ENCODE data around the gene DNAJC16.

Gene DNAJC16

DNA sequence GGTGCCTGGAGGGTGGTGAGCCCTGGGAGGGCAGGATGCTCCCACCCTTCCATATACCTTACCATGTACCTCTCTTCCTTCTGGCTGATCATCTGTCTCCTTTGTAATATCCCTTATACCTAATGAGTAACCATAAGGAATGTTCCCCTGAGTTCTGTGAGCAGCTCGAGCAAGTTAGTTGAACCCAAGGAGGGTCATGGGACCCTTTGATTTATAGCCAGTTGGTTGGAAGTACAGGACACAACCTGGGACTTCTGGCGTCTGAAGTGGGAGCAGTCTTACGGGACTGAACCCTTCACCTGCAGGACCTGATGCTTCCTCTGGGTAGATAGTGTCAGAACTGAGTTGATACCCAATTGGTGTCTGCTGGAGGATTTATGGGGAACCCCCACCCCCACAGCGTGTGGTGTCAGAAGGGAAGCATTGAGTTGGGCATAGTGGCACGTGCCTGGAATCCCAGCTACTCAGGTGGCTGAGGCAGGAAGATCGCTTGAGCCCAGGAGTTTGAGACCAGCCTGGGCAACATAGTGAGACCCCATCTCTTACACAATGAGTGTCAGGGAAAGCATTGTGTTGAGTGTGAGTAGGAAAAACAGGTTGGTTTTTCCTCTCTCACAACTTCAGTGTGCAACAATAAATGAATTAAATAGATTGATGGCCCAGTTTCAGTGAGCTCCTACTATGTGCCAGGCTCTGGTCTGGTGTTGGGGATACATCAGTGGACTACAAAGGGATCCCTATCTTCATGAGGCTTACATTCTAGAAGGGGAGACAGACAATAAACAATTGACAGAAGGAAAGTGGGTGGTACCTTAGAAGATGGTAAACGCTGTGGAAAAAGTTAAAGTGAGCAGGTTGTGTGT, 16.0 kb downstream of the DNAJC16 start:
- H3K9me3 ChIP-seq (ENCODE audit: control insufficient read depth in 2 of 2, low read length in 2 of 2), result no peaks in the 10 kb centered on the region
- no peaks in the 10 kb centered on the region for H3K4me1 ChIP-seq (ENCODE audit: control insufficient read depth, insufficient read depth, low read length)
- H3K27me3 ChIP-seq (ENCODE audit: control insufficient read depth in 1 of 2, insufficient read depth in 2 of 2, low read length in 2 of 2), result no peaks in the 10 kb centered on the region
- no peak overlapping the region for H3K27ac ChIP-seq (ENCODE audit: low read length)
- peaks cover 25 to 53% of the 10 kb centered on the region in 2 donors for H3K36me3 ChIP-seq (ENCODE audit: control insufficient read depth in 2 of 2, insufficient read depth in 2 of 2, low read length in 2 of 2)
- H3K4me3 ChIP-seq (ENCODE audit: low read length in 2 of 2), result no peak overlapping the region
- H3K9ac ChIP-seq (ENCODE audit: low read length in 2 of 2), result no peak overlapping the region

DNA sequence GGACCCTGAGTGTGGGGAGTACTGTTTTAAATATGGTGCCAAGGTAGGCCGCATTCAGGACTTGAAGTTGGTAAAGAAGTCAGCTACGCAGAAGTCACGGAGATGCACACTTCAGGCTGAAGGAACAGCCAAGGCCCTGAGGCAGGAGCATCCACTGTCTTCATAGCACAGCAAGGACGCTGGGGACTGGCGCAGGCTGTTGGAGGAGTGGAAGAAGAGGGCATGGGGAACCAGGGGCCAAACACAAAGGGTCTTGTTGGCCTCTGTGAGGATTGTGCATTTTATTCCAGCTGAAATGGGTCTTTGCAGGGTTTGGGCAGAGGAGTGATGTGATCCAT, 16.6 kb downstream of the DNAJC16 start:
- H3K4me3 ChIP-seq (ENCODE audit: low read length in 2 of 2), result no peak overlapping the region
- no peaks in the 10 kb centered on the region for H3K27me3 ChIP-seq (ENCODE audit: control insufficient read depth in 1 of 2, insufficient read depth in 2 of 2, low read length in 2 of 2)
- no peaks in the 10 kb centered on the region for H3K4me1 ChIP-seq (ENCODE audit: control insufficient read depth, insufficient read depth, low read length)
- H3K36me3 ChIP-seq (ENCODE audit: control insufficient read depth in 2 of 2, insufficient read depth in 2 of 2, low read length in 2 of 2), result peaks cover 27 to 56% of the 10 kb centered on the region in 2 donors
- H3K27ac ChIP-seq (ENCODE audit: low read length), result no peak overlapping the region
- no peak overlapping the region for H3K9ac ChIP-seq (ENCODE audit: low read length in 2 of 2)
- H3K9me3 ChIP-seq (ENCODE audit: control insufficient read depth in 2 of 2, low read length in 2 of 2), result no peaks in the 10 kb centered on the region

DNA sequence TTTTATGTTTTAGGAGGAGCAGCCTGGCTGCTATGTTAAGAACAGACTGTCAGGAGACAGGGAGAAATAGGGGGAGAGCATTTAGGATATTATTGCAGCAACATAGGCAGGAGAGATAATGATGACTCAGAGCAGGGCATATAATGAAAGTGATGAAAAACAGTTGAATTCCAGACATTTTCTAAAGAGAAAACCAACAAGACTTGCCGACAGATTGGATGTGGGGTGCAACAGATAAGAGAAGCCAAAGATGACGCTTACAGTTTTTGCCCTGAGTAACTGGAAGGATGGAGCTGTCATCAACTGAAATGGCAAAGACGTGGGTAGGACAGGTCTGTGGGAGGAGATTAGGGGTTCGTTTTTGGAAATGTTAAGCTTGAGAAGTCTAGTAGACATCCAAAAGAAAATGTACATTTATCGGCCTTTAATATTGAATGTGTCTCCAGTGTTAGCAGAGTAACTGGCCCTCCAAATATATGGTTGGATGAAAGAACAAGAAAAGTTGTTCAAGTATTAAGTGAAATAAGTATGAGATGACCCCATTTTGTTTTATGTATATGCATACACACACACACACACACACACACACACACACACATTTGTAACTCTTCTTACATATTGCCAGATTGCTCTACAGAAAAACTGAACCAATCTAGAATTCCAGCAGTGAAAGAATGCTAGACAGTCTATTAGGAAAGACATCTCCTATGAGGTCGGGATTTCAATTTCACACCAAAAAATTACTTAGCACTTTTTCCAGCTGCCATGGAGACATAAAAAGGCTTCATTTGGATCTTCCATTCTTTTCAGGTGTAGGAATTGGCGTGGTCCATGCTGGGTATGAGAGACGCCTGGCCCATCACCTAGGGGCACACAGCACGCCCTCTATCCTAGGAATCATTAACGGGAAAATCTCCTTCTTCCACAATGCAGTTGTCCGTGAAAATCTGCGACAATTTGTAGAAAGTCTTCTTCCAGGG, 17.2 kb downstream of the DNAJC16 start:
- Histone ChIP-seq H3K27ac (ENCODE audit: low read length) (no peak overlapping the region), H3K4me1 (ENCODE audit: control insufficient read depth, insufficient read depth, low read length) (no peaks in the 10 kb centered on the region), H3K9me3 (ENCODE audit: control insufficient read depth in 2 of 2, low read length in 2 of 2) (no peaks in the 10 kb centered on the region), H3K36me3 (ENCODE audit: control insufficient read depth in 2 of 2, insufficient read depth in 2 of 2, low read length in 2 of 2) (peaks cover 28 to 54% of the 10 kb centered on the region in 2 donors), H3K4me3 (ENCODE audit: low read length in 2 of 2) (no peak overlapping the region), H3K27me3 (ENCODE audit: control insufficient read depth in 1 of 2, insufficient read depth in 2 of 2, low read length in 2 of 2) (no peaks in the 10 kb centered on the region), H3K9ac (ENCODE audit: low read length in 2 of 2) (no peak overlapping the region)

DNA sequence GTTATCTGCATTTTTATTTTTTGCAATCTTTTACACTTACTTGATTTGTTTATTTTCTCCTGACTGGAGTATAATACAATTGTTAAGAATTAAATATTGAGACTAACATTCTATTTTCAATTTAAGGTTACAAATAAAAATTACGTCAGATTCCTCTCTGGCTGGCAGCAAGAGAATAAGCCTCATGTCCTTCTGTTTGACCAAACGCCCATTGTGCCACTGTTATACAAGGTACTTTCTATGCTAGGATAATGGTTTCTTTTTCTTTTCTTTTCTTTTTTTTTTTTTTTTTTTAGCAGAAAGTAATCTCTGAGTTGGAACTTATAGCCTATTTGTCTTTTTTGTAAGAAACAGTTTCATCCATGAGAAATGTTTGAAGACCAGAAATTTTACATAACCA, 20.0 kb downstream of the DNAJC16 start:
- H3K36me3 ChIP-seq (ENCODE audit: control insufficient read depth in 2 of 2, insufficient read depth in 2 of 2, low read length in 2 of 2), result peaks cover 18 to 48% of the 10 kb centered on the region in 2 donors
- H3K4me1 ChIP-seq (ENCODE audit: control insufficient read depth, insufficient read depth, low read length), result no peaks in the 10 kb centered on the region
- no peak overlapping the region for H3K4me3 ChIP-seq (ENCODE audit: low read length in 2 of 2)
- H3K27ac ChIP-seq (ENCODE audit: low read length), result no peak overlapping the region
- H3K9me3 ChIP-seq (ENCODE audit: control insufficient read depth in 2 of 2, low read length in 2 of 2), result no peaks in the 10 kb centered on the region
- H3K9ac ChIP-seq (ENCODE audit: low read length in 2 of 2), result no peak overlapping the region
- no peaks in the 10 kb centered on the region for H3K27me3 ChIP-seq (ENCODE audit: control insufficient read depth in 1 of 2, insufficient read depth in 2 of 2, low read length in 2 of 2)

DNA sequence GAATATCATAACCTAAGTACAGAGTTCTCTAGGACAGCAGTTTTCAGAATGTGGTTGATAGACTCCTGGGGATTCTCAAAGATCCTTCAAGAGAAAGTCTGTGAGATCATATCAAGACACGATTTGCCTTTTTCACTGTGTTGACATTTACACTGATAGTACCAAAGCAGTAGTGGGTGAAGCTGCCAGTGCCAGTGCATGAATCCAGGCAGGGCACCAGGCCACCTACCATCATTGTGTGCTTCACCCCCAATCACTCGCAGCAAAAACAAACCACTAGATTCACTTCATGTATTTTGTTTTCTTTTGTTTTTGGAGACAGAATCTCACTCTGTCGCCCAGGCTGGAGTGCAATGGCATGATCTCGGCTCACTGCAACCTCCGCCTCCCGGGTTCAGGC, 23.9 kb downstream of the DNAJC16 start:
- H3K36me3 ChIP-seq (ENCODE audit: control insufficient read depth in 2 of 2, insufficient read depth in 2 of 2, low read length in 2 of 2), result peaks cover 12 to 24% of the 10 kb centered on the region in 2 donors
- no peak overlapping the region for H3K27ac ChIP-seq (ENCODE audit: low read length)
- no peak overlapping the region for H3K4me3 ChIP-seq (ENCODE audit: low read length in 2 of 2)

DNA sequence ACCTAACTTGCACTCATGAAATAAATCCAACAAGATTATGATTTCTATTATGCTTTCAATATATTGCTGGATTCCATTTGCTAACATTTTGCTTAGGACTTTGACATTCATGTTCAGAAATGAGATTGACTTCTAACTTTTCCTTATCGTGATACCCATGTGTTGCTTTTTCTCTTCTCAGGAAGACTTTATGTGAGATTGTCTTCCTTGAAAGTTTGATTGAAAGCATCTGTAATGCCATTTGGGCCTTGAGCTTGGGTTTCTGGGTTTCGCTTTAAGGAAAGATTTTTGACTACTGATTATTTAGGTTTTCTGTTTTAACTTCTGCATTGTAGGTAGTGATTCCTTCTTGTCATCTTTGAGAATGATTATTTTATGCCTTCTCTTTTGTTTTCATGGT, 30.4 kb downstream of the DNAJC16 start:
- Histone ChIP-seq H3K27me3 (ENCODE audit: control insufficient read depth in 1 of 2, insufficient read depth in 2 of 2, low read length in 2 of 2) (no peaks in the 10 kb centered on the region), H3K9ac (ENCODE audit: low read length in 2 of 2) (no peak overlapping the region), H3K4me1 (ENCODE audit: control insufficient read depth, insufficient read depth, low read length) (no peaks in the 10 kb centered on the region), H3K9me3 (ENCODE audit: control insufficient read depth in 2 of 2, low read length in 2 of 2) (no peaks in the 10 kb centered on the region), H3K4me3 (ENCODE audit: low read length in 2 of 2) (no peak overlapping the region), H3K36me3 (ENCODE audit: control insufficient read depth in 2 of 2, insufficient read depth in 2 of 2, low read length in 2 of 2) (peaks cover 10 to 19% of the 10 kb centered on the region in 2 donors), H3K27ac (ENCODE audit: low read length) (no peak overlapping the region)

More for the DNA sequence above, 23.9 kb downstream of the DNAJC16 start:
- no peaks in the 10 kb centered on the region for H3K9me3 ChIP-seq (ENCODE audit: control insufficient read depth in 2 of 2, low read length in 2 of 2)
- H3K9ac ChIP-seq (ENCODE audit: low read length in 2 of 2), result no peak overlapping the region
- H3K27me3 ChIP-seq (ENCODE audit: control insufficient read depth in 1 of 2, insufficient read depth in 2 of 2, low read length in 2 of 2), result no peaks in the 10 kb centered on the region
- H3K4me1 ChIP-seq (ENCODE audit: control insufficient read depth, insufficient read depth, low read length), result no peaks in the 10 kb centered on the region

DNA sequence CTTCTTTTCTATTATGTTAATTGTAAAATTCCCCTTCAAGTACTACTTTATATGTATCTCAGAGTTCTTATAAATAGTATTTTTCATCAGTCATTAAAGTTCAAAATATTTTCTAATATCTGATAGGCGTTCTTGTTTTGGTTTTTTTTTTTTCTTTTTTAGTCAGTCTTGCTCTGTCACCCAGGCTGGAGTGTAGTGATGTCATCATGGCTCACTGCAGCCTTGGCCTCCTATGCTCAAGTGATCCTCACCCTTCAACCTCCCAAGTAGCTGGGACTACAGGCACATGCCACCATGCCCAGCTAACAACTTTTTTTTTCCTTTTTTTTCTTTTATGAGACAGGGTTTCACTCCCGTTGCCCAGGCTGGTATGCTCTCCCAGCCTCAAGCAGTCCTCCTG, 30.9 kb downstream of the DNAJC16 start:
- H3K27me3 ChIP-seq (ENCODE audit: control insufficient read depth in 1 of 2, insufficient read depth in 2 of 2, low read length in 2 of 2), result no peaks in the 10 kb centered on the region
- H3K27ac ChIP-seq (ENCODE audit: low read length), result no peak overlapping the region

DNA sequence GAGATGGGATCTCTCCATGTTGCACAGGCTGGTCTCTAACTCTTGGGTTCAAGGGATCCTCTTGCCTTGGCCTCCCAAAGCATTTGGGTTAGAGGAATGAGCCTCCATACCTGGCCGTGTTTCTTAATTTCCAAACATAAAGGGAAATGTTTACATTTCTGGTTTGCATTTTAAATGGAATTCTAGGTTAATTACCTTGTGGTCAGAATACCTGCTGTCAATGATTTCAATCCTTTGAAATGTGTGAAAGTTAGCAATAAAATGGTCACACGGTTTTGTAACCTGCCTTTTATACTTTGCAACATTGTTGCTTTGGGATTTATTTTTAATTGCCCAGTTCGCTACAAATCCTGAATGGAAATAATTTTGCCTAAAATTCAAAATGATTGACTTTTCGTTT, 31.9 kb downstream of the DNAJC16 start:
- no peaks in the 10 kb centered on the region for H3K9me3 ChIP-seq (ENCODE audit: control insufficient read depth in 2 of 2, low read length in 2 of 2)
- no peaks in the 10 kb centered on the region for H3K4me1 ChIP-seq (ENCODE audit: control insufficient read depth, insufficient read depth, low read length)
- H3K36me3 ChIP-seq (ENCODE audit: control insufficient read depth in 2 of 2, insufficient read depth in 2 of 2, low read length in 2 of 2), result peaks cover 19 to 30% of the 10 kb centered on the region in 2 donors
- no peaks in the 10 kb centered on the region for H3K27me3 ChIP-seq (ENCODE audit: control insufficient read depth in 1 of 2, insufficient read depth in 2 of 2, low read length in 2 of 2)
- no peak overlapping the region for H3K27ac ChIP-seq (ENCODE audit: low read length)
- H3K9ac ChIP-seq (ENCODE audit: low read length in 2 of 2), result no peak overlapping the region
- H3K4me3 ChIP-seq (ENCODE audit: low read length in 2 of 2), result no peak overlapping the region

More for the DNA sequence above, 30.9 kb downstream of the DNAJC16 start:
- Histone ChIP-seq H3K9ac (ENCODE audit: low read length in 2 of 2) (no peak overlapping the region), H3K36me3 (ENCODE audit: control insufficient read depth in 2 of 2, insufficient read depth in 2 of 2, low read length in 2 of 2) (peaks cover 14 to 25% of the 10 kb centered on the region in 2 donors), H3K4me3 (ENCODE audit: low read length in 2 of 2) (no peak overlapping the region), H3K4me1 (ENCODE audit: control insufficient read depth, insufficient read depth, low read length) (no peaks in the 10 kb centered on the region), H3K9me3 (ENCODE audit: control insufficient read depth in 2 of 2, low read length in 2 of 2) (no peaks in the 10 kb centered on the region)

DNA sequence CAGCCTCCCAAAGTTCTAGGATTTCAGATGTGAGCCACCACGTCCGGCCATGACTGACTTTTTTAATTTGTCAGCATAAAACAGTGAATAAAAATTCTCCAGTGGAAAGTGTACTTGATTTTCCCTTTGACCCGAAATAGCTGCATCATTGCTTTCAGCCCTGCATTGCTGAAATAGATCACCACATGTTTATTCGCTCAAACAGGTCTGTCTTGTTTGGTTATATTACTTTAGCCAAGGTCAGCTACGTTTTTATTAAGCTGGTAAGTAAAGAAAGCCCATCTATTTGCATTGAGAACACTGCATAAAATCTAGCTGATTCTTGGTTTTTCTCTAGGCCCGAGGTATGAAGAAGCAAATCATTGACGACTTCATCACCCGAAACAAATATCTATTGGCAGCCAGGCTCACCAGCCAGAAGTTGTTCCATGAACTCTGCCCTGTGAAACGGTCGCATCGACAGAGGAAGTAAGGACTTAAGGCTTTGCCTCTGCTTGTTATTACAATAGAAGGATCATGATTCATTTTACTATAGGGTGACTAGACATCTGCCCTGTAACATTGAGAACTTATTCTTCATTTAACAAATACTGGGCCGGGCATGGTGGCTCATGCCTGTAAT, 32.7 kb downstream of the DNAJC16 start:
- no peaks in the 10 kb centered on the region for H3K27me3 ChIP-seq (ENCODE audit: control insufficient read depth in 1 of 2, insufficient read depth in 2 of 2, low read length in 2 of 2)
- no peaks in the 10 kb centered on the region for H3K9me3 ChIP-seq (ENCODE audit: control insufficient read depth in 2 of 2, low read length in 2 of 2)
- no peak overlapping the region for H3K9ac ChIP-seq (ENCODE audit: low read length in 2 of 2)
- no peaks in the 10 kb centered on the region for H3K4me1 ChIP-seq (ENCODE audit: control insufficient read depth, insufficient read depth, low read length)
- no peak overlapping the region for H3K27ac ChIP-seq (ENCODE audit: low read length)
- H3K4me3 ChIP-seq (ENCODE audit: low read length in 2 of 2), result no peak overlapping the region
- H3K36me3 ChIP-seq (ENCODE audit: control insufficient read depth in 2 of 2, insufficient read depth in 2 of 2, low read length in 2 of 2), result peaks cover 24 to 36% of the 10 kb centered on the region in 2 donors

DNA sequence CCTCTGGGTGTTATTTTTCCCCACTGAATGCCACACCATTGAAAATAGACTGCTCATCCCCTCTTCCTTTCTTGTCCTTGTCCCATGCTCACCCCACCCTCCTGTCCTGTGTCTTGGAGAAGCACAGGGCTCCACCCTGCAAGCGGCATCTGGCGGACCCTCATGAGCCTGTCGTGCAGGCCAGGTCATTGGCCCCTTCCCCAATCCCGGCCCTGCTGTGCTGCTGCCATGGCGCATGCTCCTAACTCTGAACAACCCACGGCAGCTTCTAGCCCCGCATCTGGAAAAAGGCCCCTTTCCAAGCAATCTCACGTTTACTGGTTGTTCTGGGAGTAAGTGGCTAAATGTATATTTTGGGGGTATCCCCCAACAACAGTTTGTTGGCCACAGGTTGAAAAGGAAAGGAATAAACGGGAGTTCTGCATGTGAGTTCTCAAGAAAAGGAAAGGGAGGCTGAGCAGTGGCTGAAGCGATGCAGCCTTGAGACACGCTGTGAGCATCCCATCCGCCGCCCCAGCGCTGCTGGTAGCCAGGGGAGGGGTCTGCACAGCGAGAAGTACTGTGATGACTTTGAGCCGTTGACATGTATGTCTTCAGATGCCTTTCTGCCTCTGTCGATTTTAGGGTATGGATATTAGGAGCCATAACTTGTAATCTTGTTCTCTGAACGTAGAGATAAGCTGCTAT, 41.9 kb downstream of the DNAJC16 start:
- no peak overlapping the region for H3K4me3 ChIP-seq (ENCODE audit: low read length in 2 of 2)
- H3K36me3 ChIP-seq (ENCODE audit: control insufficient read depth in 2 of 2, insufficient read depth in 2 of 2, low read length in 2 of 2), result peaks cover 50 to 53% of the 10 kb centered on the region in 2 donors
- no peak overlapping the region for H3K9ac ChIP-seq (ENCODE audit: low read length in 2 of 2)
- no peaks in the 10 kb centered on the region for H3K27me3 ChIP-seq (ENCODE audit: control insufficient read depth in 1 of 2, insufficient read depth in 2 of 2, low read length in 2 of 2)
- no peaks in the 10 kb centered on the region for H3K9me3 ChIP-seq (ENCODE audit: control insufficient read depth in 2 of 2, low read length in 2 of 2)
- no peak overlapping the region for H3K27ac ChIP-seq (ENCODE audit: low read length)
- no peaks in the 10 kb centered on the region for H3K4me1 ChIP-seq (ENCODE audit: control insufficient read depth, insufficient read depth, low read length)
